ENCODE measurements around the gene PPP1R27.

PPP1R27 gene

GRCh38 chr17:81866440-81867169 lies 31.8 kb upstream of the PPP1R27 start:
- H3K9me3 ChIP-seq (replicated peaks; ENCODE audit: insufficient read depth, low read length): no peaks in the 10 kb centered on the region
- H3K9ac ChIP-seq (ENCODE audit: low read length): no peak overlapping the region
- H3K79me2 ChIP-seq (ENCODE audit: low read length): peaks cover 80% of the 10 kb centered on the region
- H3K27ac ChIP-seq (ENCODE audit: low read length): no peak overlapping the region
- no peak overlapping the region for H2AFZ ChIP-seq (ENCODE audit: low read length)
- peaks cover 64% of the 10 kb centered on the region for H3F3A ChIP-seq (ENCODE audit: insufficient read depth, low read length)
- H3K4me1 ChIP-seq (ENCODE audit: low read length): peaks cover 9% of the 10 kb centered on the region; the same call in 1 of the 2 replicates
- H3K27me3 ChIP-seq (replicated peaks; ENCODE audit: insufficient read depth, low read length): no peaks in the 10 kb centered on the region
- H3K4me2 ChIP-seq (ENCODE audit: low read depth, low read length): no peak overlapping the region
- H3K4me3 ChIP-seq (ENCODE audit: low read length): no peak overlapping the region
- H3K36me3 ChIP-seq (replicated peaks; ENCODE audit: insufficient read depth, low read length): peaks cover 13% of the 10 kb centered on the region
- H4K20me1 ChIP-seq (ENCODE audit: insufficient read depth, low read length): no peaks in the 10 kb centered on the region; the same call in 1 of the 2 replicates
- DNase-seq: no peak
- H3K9me2 ChIP-seq (replicated peaks; ENCODE audit: insufficient read depth, low read length): no peaks in the 10 kb centered on the region
- no peak for TF ChIP-seq EZH2 (optimal IDR thresholded peaks at IDR 0.05; ENCODE audit: low read depth, low read length)
- TF ChIP-seq CTCF (IDR thresholded peaks at IDR 0.05; ENCODE audit: low read length): no peak
- TF ChIP-seq EZH2phosphoT487 (IDR thresholded peaks at IDR 0.05; ENCODE audit: low read length): no peak

GRCh38 chr17:81865733-81866439 lies 31.0 kb upstream of the PPP1R27 start:
- H3K9ac ChIP-seq (ENCODE audit: low read length): no peak overlapping the region
- peaks cover 78% of the 10 kb centered on the region for H3K79me2 ChIP-seq (ENCODE audit: low read length)
- no peak overlapping the region for H3K4me2 ChIP-seq (ENCODE audit: low read depth, low read length)

GRCh38 chr17:81865358-81865732 lies 30.5 kb upstream of the PPP1R27 start:
- no peak for TF ChIP-seq CTCF (IDR thresholded peaks at IDR 0.05; ENCODE audit: low read length)
- Histone ChIP-seq H3K4me3 (ENCODE audit: low read length) (no peak overlapping the region), H3K9ac (ENCODE audit: low read length) (no peak overlapping the region), H3K27ac (ENCODE audit: low read length) (no peak overlapping the region), H3K9me2 (replicated peaks; ENCODE audit: insufficient read depth, low read length) (no peaks in the 10 kb centered on the region), H3K9me3 (replicated peaks; ENCODE audit: insufficient read depth, low read length) (no peaks in the 10 kb centered on the region), H3K27me3 (replicated peaks; ENCODE audit: insufficient read depth, low read length) (no peaks in the 10 kb centered on the region), H4K20me1 (ENCODE audit: insufficient read depth, low read length) (no peaks in the 10 kb centered on the region; the same call in 1 of the 2 replicates), H3K36me3 (replicated peaks; ENCODE audit: insufficient read depth, low read length) (peaks cover 13% of the 10 kb centered on the region), H2AFZ (ENCODE audit: low read length) (no peak overlapping the region), H3F3A (ENCODE audit: insufficient read depth, low read length) (peaks cover 68% of the 10 kb centered on the region), H3K4me2 (ENCODE audit: low read depth, low read length) (no peak overlapping the region), H3K79me2 (ENCODE audit: low read length) (peaks cover 75% of the 10 kb centered on the region), H3K4me1 (ENCODE audit: low read length) (peaks cover 9% of the 10 kb centered on the region; the same call in 1 of the 2 replicates)
- DNase-seq: no peak

More at GRCh38 chr17:81865733-81866439, 31.0 kb upstream of the PPP1R27 start:
- Histone ChIP-seq H3K4me3 (ENCODE audit: low read length) (no peak overlapping the region), H4K20me1 (ENCODE audit: insufficient read depth, low read length) (no peaks in the 10 kb centered on the region; the same call in 1 of the 2 replicates), H2AFZ (ENCODE audit: low read length) (no peak overlapping the region), H3K4me1 (ENCODE audit: low read length) (peaks cover 9% of the 10 kb centered on the region; the same call in 1 of the 2 replicates), H3K27ac (ENCODE audit: low read length) (no peak overlapping the region), H3K9me3 (replicated peaks; ENCODE audit: insufficient read depth, low read length) (no peaks in the 10 kb centered on the region), H3K9me2 (replicated peaks; ENCODE audit: insufficient read depth, low read length) (no peaks in the 10 kb centered on the region), H3K27me3 (replicated peaks; ENCODE audit: insufficient read depth, low read length) (no peaks in the 10 kb centered on the region), H3F3A (ENCODE audit: insufficient read depth, low read length) (peaks cover 68% of the 10 kb centered on the region), H3K36me3 (replicated peaks; ENCODE audit: insufficient read depth, low read length) (peaks cover 13% of the 10 kb centered on the region)
- DNase-seq: peak; percentile 5
- TF ChIP-seq EZH2 (optimal IDR thresholded peaks at IDR 0.05; ENCODE audit: low read depth, low read length): no peak
- no peak for TF ChIP-seq CTCF (IDR thresholded peaks at IDR 0.05; ENCODE audit: low read length)
- no peak for TF ChIP-seq EZH2phosphoT487 (IDR thresholded peaks at IDR 0.05; ENCODE audit: low read length)
